Right kidney (tissue), 1 donor: ENCODE results near the gene PLXND1.
"Not testable (repeated sequence)": the region's sequence is repeated elsewhere in the genome, so short reads cannot be mapped to it uniquely, and the experiment has no call there.

ENCODE experiments used
- DNase-seq: peaks from one replicate; pipeline ENCODE4 v3.0.0-alpha.2; 2016

The PLXND1 gene

DNA sequence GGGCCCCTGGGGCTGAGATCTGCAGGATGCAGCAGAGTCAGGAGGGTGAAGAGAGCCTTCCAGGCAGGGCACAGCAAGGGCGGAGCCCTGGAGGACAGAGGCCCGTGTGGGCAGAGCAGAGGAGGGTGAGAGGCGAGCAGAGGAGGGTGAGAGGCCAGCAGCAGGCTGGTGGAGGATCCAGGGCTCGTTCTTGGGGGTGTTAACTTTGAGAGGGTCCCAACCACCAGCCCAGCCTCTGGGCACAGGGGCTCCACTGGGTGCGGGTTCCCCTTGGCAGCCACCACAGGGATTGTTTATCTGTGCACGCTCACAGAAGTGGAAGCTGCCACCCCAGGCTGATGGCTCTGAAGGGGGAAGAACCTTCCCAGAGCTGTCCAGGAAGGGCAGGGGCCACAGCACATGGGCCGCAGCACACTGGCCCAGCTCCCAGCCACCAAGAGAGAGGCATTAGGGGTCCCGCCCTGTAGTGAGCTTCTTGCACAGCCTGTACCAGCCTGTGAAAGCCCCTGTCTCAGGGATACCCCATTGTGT lies 9.3 kb upstream of the PLXND1 start:
- DNase-seq, result no peak

DNA sequence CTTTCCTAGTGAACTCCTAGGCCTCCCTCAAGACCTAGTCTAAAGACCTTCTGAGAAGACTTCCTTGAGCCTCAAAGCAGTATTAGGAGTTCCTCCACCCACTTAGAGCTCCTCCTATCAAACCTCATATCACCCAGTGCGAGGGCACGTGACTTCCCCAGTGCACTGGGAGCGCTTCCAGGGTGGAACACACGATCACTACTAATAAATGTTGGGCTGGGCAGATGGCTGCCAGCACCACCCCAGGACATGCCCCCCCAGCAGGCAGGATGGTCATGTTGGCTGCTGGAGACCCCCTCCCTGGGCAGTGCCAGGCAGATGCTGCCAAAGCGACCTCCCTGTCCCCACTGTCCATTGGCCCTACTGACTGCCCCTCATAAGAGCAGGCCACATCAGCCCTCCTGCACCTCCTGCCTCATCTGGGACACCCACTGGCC lies 8.5 kb upstream of the PLXND1 start:
- no peak for DNase-seq

DNA sequence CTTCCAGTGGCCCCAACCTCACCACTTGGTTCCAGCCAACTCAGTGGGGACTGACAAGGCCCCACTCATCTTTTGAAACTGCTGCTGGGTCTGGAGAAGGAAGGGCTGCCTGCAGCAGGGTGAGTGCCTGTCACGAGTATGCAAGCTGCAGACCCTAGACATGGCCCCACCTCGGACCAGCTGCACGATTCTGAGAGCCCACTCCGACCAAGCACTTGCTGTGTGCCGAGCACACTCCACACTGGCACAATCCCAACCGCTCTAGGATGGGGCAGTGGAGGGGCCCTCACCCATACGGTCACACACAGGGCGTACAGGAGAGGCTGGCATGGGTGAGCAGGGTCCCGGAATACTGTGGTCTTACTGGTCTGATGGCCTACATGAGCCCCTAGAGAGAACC lies 8.0 kb upstream of the PLXND1 start:
- no peak for DNase-seq

DNA sequence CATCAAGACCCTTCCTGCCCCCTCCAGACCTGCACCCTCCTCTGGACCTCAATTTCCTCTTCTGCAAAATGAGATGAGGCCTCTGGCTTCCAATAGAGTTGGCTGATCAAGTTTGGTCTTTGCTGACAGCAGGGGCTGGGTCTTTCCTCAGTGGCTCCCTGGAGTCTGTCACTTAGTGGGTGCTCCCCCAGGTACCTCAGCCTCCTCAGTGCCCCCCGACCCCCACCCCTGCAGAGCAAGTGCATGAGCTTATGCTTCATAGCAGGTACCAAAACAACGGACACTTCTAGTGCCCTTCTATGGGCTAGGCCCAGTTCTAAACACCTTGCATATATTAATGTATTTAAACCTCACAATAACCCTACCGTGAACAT lies 6.9 kb upstream of the PLXND1 start:
- no peak for DNase-seq

DNA sequence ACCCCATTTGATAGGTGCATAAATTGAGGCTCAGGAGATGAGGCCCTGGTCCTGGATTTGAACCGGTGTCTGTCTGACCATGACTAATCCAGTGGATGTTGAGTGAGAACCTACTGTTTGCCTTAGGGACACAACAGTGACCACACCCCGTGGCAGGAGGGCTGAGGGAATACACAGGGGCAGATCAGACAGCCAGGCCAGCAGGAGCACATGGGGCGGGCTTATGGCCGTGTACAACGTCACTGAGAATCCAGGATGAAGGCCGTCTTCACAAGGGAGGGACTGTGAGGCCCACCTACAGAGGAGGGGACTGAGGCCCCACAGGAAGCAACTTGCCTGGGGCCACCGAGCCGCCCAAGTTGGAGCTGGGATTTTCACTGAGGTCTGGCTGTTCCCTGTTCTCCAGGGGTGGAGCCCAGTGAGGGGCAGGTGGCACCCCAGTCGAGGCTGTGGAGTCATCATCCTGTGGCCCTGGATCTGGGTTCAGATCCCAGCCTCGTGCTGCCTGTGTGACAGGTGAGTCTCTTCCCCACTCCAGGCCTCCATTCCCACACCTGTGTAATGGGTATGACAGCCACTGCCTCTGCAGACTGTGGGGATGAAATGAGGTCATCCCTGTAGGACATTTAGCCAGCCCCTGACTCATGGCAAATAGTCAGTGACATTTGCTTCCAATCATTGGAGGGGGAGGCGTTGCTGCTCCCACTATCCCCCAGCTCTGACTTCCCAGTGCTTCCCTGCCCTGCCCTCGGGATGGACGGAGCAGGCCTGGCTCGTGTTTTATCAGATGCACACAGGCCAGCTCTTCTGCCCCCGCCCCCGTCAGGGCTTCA lies 6.3 kb upstream of the PLXND1 start:
- DNase-seq, result peak; percentile 3

DNA sequence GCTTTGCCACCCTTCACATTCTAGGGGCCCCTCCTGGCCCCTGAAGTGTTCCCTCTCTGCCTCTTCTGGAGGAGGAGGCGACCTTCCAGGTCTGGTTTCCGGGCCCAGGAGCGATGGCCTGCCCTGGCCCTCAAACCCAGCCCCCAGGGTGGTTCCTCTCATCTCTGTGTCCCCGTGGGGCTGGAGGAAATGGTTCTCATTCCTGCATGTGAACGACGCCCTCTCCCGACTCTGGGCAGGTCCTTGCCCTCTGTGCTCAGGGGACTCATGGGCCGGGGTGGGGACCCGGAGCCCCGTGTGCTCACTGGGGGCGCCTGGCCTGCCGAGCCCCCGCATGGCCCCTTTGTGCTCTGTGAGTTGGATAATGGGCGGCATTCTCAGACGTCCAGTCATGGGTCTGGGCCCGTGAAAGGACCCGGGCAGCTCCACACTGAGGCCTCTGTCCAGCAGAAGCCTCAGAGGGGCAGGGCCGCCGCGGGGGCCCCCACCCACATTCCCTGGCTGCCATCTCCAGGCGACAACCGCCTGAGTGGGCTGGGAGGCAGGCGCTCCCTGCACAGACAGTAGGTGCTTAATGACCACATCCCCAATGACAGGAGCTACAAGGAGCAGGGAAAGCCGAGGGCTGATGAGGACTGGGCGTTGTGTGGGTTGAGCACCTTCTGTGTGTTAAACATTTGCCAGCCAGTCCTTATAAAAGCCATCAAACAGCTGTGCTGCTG lies 5.5 kb upstream of the PLXND1 start:
- no peak for DNase-seq

GRCh38 chr3:129611446-129611800 lies 4.9 kb upstream of the PLXND1 start:
- no peak for DNase-seq

GRCh38 chr3:129610794-129611445 lies 4.4 kb upstream of the PLXND1 start:
- not testable (repeated sequence) for DNase-seq

DNA sequence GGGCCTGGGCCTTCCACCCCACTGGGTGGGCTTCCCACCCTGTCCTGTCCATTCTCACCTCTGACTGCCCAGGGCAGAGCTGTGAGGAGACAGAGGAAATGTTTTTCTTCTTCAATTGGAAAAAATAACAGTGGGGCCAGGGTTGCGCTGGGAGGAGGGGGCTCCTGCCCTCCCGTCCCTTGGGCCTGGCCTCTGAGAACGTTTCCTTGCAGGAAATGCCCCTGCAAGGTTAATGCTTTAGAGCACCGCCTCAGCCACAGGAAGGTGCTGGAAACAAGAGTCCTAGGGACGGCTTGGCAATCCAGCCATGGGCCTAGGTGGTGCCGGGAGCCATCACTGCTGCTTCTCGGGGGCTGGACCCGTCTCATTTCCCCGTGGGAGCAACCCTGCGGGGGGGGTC lies 3.8 kb upstream of the PLXND1 start:
- no peak for DNase-seq

GRCh38 chr3:129609591-129610182 lies 3.2 kb upstream of the PLXND1 start:
- no peak for DNase-seq

GRCh38 chr3:129608936-129609590 lies 2.6 kb upstream of the PLXND1 start:
- DNase-seq, result no peak

DNA sequence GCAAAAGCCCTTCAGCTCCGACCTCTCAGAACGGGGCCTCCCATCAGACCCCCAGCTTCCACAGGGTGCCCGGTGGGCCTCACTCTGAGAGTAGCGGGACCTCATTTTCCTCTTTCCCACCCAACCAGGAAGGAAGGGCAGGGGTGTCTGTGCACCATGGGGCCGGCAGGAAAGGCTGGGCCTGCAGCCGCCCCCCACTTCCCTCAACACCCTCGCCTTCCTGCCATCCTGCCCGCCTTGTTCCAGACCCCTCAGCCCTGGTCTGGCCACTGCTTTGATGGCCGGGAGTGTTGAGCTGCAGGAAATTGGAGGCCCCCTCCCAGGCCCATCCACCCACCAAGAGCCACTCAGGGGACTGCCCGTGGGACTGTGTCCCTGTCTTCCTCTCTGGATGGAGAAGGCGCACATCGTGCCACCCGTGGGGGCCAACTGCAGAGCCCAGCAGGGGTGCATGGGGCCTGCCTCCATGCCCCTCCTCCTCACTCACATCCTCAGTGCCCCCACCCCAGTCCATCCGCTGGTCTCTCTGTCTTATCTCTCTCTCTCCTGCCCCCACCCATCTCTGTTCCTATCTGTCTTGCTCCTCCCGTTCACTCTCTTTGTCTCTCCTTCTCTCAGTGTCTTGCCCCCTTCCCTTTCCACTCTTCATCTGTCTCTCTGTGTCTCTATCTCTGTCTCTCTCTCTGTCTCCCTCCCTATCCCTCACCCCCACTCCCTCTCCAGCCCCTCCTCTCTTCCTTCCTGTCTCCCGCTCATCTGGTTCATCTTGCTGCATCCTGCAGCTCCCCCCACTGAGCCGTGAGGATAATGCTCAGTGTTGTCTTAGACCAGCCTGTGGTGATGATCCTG lies 1.8 kb upstream of the PLXND1 start:
- no peak for DNase-seq

GRCh38 chr3:129607391-129608068 lies 1.1 kb upstream of the PLXND1 start:
- no peak for DNase-seq

DNA sequence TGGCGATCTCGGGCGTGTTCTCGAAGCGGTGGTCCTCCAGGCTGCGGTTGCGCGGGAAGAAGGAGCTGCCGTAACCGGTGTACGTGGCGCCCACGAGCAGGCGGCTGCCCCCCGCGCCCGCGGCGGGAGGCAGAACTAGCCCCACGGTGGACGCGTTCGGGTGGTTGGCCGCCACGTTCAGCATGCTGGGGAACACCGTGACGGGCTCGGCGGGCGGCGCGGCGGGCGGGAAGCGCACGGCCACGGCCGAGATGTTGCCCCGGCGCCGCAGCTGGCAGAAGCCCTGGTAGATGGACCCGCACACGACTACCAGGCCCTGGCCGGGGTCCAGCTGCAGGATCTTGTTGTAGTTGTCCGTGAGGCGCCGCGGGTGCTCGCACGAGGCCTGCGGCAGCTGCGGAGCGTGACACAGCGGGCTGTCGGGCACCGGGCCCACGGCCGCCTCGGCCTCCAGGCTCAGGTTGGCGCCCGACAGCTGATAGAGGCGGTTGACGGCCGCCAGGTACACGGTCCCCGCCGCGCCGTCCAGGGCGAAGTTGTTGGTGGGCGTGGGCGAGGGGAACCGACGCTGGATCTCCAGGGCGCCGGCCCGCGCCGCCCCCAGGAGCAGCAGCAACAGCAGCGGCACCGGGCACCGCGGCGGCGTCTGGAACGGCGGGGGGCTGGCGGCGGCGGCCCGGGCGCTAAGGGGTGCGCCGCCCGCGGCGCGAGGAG lies 397 bp downstream of the PLXND1 start:
- DNase-seq, result peak; percentile 85

DNA sequence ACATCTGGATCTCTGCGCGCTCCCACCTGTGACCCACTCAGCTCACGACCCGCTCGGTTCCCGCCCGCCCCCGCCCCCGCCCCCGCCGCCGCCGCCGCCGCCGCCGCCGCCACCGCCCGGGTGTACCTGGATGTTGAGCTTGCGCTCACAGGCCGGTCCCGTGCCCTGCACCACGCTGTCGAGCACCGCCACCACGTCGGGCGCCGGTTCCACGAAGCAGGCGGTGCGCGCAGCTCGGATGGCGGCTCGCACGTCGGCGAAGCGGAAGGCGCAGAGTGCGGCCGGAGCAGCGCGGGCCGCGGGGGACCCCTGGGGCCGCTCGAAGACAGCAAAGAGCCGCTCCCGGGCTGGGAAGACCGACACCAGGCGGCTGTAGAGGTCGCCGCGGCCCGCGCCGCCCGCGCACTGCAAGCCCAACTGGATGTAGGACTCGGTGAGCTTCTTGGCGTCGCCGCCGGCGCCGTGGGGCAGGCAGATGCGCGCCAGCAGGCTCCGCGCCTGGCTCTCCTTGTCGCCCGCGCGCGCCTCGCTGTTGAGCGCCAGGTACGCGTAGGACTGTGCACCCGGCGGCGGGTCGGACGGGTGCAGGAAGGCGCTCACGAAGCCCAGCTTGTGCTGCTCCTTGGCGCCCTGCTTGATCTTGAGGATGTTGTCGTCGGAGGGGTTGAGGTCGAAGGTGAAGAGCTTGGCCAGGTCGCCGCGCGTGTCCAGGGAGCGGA lies 1.1 kb downstream of the PLXND1 start:
- no peak for DNase-seq

DNA sequence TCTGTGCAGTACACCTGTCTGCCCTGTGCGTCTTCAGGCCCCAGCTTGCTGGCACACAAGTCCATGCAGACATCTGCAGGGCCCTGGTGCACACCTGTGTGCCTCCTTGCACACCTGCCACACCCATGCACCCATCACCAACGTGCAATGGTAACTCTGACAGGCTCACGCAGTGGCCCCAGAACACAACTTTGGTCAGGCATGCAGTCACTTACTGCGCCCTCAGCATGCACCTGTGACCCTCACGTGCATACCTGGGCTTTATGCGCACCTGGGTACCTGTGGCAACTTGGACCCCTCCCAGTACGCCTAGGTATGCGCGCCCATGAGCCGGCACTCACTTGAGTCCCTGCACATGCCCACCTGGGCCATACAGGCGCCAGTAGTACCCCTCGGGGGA lies 1.7 kb downstream of the PLXND1 start:
- DNase-seq, result no peak

DNA sequence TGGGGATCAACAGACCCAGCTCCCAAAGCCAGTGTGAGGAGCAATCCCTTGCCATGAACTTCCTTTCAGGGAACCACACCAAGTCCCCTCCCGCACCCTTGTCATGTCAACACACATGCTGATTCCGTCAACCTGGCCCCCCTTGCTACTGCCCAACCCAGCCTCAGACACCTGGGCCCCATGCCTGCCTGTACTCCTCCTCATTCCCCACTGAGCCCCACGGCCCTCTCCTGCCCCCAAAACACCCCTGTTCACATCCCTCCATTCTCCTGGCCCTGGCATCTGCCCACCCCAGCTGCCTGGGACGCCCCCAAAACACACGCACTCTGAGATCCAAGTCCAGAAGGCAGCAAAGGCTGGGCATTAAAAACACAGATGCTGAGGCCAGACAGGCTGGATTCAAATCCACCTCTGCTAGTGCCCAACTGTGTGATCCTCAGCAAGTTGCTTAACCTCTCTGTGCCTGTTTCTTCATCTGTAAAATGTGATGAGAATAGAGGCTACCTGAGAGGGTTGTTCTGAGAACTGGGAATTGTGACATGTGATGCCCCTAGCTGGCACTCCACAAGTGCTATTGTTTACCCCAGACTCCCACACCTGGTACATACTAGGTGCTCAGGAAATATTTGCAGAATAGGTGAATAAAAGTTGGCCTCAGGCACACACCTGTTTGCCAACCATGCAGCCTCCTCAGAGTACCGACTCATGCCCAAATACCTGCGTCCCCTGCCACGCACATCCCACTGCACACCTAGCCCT lies 2.3 kb downstream of the PLXND1 start:
- DNase-seq, result no peak

GRCh38 chr3:129603561-129603942 lies 2.9 kb downstream of the PLXND1 start:
- no peak for DNase-seq
